HG03064 (cell line): Measurements from ENCODE around the gene PSMD3.

Experiments
- ATAC-seq: cut with Tn5 transposase; IDR thresholded peaks from one replicate; pipeline ENCODE4 v1.9.1; 2021; ENCODE audit warnings: low read depth; ENCODE audit not compliant: unreplicated experiment

Gene PSMD3

DNA sequence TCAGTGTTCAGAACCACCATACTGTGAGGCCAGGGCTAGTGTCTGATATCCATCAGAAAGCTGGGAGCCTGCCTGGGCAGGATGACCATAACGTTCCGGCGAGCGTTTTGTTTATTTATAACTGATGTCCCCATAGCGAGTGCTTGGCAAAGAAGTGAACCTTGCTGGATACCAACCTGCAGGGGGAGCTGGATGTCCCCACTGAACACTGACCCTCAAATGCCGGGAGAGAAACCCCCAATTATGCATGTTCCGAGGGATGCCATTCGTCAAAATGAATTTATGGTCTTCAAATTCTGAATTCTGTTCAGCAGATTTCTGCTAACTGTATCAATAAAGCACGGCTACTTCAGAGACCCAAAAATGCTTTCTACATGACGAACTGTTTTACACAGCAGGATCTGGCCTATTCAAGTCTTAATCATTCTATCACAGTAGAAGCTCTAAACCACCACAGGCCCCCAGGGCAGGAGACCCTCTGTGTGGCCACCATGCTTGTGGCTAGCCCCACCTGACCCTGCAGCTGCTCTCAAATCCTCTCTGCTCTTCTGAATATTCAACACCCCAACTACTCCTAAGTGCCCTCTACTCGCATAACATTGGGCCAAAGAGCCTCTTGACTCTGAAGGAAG lies 58.4 kb downstream of the PSMD3 start:
- ATAC-seq, result no peak

- ATAC-seq, result no peak
These were observed 60.6 kb downstream of the PSMD3 start for GRCh38 chr17:40041196-40041595.
